Gastrocnemius medialis (tissue), 4 donors: Measurements from ENCODE around the gene MPRIP.

Source experiments
- POLR2A ChIP-seq, 2 donors: fragments of 450-650 bp; IDR thresholded peaks; one replicate each; pipeline ENCODE4 v1.6.1; 2017; ENCODE audit warnings: antibody characterized with exemption in 2 of 2, mild to moderate bottlenecking in 2 of 2, moderate library complexity in 2 of 2
- TF ChIP-seq, protein P1 (sequence below), 5 experiments: fragments of 450-650 bp in 3 of 5; fragments of 200-600 bp in 2 of 5; sonication (generic) in 2 of 5; IDR thresholded peaks in 4 of 5; conservative IDR thresholded peaks in 1 of 5; 1 replicate in 4 of 5; 2 replicates in 1 of 5; pipeline ENCODE4 v1.5.1; 2016 to 2019; ENCODE audit warnings: antibody characterized with exemption in 5 of 5, mild to moderate bottlenecking in 3 of 5, moderate library complexity in 3 of 5

DNA sequence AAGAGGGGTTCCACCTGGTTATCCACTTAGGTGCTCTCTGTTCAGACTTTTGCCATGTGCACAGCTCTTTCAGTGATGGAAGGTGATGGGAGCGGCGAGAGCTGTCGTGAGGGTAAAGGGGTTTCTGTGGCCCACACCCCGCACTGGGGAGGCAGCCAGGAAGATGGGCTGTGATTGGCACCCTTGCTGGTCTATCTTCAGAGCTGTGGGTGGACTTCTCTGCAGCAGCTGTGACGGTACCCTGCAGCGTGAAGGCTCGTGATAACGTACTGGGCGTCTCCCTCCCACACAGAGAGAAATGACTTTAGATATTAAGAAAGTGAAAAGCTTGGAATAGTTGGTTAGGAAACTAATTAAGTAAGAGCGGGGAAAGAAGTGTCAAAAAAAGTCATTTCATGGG, 45.8 kb downstream of the MPRIP start:
- TF ChIP-seq, protein P1, sequence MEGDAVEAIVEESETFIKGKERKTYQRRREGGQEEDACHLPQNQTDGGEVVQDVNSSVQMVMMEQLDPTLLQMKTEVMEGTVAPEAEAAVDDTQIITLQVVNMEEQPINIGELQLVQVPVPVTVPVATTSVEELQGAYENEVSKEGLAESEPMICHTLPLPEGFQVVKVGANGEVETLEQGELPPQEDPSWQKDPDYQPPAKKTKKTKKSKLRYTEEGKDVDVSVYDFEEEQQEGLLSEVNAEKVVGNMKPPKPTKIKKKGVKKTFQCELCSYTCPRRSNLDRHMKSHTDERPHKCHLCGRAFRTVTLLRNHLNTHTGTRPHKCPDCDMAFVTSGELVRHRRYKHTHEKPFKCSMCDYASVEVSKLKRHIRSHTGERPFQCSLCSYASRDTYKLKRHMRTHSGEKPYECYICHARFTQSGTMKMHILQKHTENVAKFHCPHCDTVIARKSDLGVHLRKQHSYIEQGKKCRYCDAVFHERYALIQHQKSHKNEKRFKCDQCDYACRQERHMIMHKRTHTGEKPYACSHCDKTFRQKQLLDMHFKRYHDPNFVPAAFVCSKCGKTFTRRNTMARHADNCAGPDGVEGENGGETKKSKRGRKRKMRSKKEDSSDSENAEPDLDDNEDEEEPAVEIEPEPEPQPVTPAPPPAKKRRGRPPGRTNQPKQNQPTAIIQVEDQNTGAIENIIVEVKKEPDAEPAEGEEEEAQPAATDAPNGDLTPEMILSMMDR (IDR thresholded peaks at IDR 0.05 in 4 of 5, conservative IDR thresholded peaks at IDR 0.05 in 1 of 5) = no peak
- no peak for TF ChIP-seq POLR2A (IDR thresholded peaks at IDR 0.05)
